GM12872 (cell line): ENCODE data around the gene L1CAM.

Experiments
- TF ChIP-seq, protein P1 (sequence below): IDR thresholded peaks from 3 replicates; pipeline ENCODE4 v1.5.1; 2011; ENCODE audit warnings: low read depth, mild to moderate bottlenecking, low read length, moderate library complexity; ENCODE audit not compliant: insufficient read depth

L1CAM gene

DNA sequence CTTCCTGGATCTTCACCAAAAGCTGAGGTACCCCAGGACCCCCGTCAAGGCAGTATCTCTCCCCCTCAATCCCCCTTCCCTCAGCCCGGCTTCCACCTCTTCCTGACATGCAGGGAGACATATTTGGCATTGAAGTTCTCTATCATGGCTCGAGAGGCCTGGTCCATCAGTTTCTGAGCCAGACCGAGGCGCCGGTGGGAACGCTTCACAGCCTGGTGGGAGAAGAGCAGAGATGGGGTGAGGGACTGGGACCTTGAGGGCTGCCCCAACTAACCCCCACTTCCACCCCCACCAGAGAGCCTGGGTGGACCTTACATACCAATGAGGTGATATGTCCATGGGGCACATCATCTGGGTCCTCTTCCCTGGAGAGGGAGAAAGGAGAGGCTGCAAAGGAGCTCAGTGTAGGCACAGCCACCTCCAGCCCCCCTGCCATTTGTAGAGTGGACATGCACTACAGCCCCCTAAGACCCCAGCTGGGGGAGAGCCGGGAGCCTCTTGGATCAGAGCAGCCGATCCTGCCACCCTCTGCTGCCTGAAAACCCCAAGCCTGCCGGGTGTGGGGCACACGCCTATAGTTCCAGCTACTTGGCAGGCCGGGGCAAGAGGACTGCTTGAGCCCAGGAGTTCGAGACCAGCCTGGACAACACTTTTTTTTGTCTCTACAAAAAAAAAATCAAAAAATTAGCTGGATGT, 46.4 kb upstream of the L1CAM start:
- TF ChIP-seq, protein P1, sequence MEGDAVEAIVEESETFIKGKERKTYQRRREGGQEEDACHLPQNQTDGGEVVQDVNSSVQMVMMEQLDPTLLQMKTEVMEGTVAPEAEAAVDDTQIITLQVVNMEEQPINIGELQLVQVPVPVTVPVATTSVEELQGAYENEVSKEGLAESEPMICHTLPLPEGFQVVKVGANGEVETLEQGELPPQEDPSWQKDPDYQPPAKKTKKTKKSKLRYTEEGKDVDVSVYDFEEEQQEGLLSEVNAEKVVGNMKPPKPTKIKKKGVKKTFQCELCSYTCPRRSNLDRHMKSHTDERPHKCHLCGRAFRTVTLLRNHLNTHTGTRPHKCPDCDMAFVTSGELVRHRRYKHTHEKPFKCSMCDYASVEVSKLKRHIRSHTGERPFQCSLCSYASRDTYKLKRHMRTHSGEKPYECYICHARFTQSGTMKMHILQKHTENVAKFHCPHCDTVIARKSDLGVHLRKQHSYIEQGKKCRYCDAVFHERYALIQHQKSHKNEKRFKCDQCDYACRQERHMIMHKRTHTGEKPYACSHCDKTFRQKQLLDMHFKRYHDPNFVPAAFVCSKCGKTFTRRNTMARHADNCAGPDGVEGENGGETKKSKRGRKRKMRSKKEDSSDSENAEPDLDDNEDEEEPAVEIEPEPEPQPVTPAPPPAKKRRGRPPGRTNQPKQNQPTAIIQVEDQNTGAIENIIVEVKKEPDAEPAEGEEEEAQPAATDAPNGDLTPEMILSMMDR: no peak

DNA sequence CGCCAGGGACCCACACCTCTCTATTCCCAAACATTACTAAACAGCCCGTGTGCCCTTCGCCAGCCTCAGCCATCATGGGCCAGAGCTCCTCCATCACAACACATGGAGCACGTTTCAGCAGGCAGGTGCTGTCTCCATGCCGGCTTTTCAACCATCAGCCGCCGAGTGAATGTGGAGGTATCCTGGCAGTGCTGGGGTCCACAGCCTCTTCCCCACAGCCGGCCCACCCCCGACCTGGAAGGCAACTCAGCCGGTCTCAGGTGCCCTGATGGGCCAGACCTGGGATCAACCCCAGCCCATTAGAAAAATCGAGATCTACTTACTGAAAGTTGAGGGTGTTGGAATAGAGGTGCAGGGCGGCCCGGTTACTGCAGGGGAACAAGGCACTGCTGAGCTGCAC, 45.8 kb upstream of the L1CAM start:
- TF ChIP-seq, protein P1: no peak

DNA sequence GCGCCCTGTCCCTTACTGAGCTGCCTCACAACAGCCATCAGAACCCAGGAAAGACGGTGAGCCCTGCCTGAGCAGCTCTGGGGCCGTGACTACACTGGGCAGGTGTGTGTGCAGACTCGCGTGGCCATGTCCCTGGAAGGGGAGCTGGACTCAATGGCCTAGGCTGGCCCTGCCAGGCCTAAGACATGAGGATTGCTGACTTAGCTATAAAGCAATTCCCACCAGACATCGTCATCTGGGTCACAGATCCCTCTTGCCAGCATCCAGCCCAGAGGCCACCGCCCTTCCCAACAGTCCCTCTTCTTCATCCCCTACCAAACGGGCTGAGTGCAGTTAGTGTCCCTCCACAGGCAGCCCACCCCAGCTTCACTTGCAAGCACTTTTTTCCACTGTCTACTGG, 45.2 kb upstream of the L1CAM start:
- TF ChIP-seq, protein P1: no peak

DNA sequence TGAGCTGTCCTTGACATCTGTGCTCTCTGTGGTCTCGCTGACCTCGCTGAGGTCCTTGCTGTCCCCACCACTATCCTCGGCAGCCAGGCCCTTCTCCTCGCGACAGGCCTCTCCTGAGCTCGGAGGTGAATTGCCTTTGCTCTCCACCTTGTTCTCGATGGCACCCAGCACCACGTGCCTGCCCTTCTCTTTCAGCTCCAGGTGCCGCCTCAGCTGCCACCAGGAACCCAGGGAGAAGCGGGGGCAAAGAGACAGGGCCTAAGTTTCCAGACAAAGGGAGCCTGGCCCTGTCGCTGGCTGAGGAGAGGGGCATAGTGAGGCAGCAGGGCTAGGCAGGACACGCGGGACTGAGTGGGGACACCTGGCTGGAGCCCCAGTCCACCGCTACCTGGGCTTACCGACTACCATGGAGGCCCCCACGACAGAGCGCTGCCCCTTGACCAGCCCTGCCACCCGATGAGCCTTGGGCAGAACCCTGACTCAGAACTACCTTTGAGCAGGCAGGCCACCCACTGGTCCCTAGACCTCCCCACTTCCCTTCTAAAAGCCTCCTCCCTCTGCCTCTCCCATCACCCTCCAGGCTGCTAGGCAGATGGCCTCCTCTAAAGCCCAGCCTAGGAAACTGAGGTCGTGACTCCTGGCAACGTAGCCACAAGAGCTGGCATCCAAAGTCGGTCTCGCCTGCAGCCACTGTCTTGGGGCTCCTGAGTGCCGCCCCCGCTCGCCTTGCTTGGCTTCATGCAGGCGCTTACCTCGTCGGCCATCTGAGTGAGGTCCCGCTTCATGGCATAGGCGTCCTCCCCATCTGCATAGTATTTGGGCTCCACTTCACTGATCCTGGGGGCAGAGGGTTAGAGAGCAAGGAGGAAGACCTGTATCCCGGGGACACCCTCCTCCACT, 44.3 kb upstream of the L1CAM start:
- TF ChIP-seq, protein P1: no peak

DNA sequence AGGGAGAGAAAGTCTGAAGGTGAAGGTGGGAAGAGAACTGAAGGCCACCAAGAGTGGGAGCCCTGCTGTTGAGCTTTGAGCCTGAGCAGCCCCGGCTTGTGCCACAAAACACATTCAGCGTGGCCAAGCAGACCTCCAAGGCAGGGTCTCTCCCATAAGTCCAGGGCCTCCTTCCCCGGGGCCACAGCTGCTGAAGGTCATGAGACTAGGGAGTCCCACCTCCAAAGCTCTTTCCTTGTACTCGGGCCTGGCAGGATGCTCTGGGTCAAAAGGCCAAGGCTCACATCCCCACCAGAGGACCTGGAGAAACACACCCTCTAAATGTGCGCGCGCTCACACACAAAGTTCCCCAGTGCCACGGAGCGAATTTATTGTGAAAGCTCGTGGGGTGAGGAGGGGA, 43.6 kb upstream of the L1CAM start:
- TF ChIP-seq, protein P1: no peak

DNA sequence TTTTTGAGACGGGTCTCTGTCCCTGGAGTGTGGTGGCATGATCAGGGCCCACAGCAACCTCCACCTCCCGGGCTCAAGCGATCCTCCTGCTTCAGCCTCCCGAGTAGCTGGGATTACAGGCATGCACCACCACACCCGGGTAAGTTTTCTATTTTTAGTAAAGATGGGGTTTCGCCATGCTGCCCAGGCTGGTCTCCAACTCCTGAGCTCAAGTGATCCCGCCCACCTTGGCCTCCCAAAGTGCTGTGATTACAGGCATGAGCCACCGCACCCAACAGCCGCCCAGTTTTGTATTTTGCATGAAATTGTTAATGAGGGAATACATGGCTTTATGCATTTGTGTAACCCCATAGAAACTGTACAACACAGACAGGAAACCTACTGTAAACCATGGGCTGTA, 42.9 kb upstream of the L1CAM start:
- TF ChIP-seq, protein P1: no peak

DNA sequence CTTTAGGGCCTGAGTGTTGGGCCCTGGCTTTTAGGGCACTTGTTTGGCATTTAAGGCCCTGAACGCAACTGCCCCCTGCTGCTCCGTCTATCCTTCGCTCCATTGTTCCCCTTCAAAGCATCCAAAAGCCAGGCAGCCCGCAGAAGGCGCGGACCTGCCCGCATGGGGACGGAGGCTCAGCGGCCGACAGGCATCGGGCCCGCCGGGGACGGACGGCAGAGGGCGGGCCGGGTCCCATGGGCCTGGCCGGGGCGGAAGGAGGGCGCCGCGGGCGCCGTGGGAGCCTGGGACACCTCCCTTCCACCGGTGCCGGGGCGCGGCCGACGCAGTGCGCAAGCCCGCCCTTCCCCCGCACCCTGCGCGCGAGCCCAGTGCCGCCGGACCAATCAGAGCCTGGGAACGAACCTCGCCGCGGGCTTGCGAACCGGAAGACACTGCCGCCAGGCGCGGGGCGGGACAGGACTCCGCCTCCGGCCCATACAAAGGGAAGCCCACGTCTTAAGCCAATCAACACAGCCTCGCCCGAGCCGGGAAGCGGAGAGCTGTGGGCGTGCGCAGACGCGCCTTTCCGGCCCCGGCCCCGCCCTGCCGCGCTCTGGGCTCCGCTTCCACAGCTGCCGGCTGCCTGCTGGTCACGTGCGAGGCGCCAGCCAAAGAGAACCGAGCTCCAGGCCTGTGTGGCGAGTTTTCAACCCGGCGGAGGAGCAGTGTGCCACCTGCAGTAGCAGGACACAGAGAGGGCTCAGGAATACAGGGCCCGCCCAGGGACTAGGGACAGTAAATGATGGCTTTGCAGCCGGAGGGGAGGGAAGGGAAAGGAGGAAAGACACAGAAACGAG, 42.2 kb upstream of the L1CAM start:
- TF ChIP-seq, protein P1: no peak
